GM12865 (cell line): Measurements from ENCODE around the gene CRACR2B.

Experiments
- DNase-seq: peaks from one replicate; pipeline ENCODE4 v3.0.0; 2010; ENCODE audit warnings: low read depth
- H3K4me3 ChIP-seq: 2 replicates; pipeline ENCODE4 v1.5.1; 2011; ENCODE audit warnings: mild to moderate bottlenecking, low read depth, low read length, control low read depth
- TF ChIP-seq, protein P1 (sequence below): IDR thresholded peaks from 2 replicates; pipeline ENCODE4 v1.5.1; 2011; ENCODE audit warnings: low read length, control low read depth, low read depth, inconsistent platforms; ENCODE audit not compliant: insufficient read depth; ENCODE audit errors: missing control alignments

CRACR2B gene

DNA sequence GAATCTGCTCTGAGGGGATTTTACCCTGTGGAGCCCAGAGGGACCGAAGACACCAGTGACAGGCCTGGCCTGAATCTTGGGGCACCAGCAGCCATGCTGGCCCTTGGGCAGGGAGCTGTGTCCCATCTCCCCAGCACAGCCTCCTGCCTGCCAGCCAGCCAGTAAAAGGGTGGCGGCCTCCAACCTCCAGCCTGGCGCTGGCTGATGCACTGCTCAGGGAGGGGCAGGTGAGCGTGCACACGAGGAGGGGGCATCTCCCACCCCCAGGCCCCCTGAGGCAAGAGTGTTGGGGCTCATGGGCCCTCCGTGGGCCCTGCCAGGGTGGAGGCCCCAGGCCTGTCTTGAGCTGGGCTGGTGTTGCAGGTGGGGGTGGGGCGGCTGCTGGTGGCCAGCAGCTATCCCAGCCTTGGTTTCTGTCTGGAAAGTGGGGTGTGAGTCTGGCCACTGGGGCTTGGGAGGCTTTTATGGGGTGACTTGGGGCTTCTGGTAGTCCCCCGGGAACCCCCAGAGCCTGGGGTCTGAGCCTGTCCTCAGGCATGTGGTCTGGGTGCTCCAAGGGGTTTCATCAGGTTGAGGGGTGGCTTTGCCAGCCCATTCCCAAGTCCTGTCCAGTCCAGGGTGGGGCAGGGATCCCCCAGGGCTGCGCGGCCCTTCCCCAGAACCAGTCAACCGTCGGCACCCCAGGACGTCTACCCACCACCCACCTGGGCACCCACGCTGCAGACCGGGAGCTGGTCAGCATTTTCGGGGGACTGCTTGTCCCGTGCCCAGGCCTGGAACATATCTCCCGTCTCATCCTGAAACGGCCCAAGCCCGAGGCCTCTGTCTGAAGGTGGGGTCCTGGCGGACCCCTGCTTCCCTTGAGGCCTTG, 32.8 kb downstream of the CRACR2B start:
- no peak overlapping the region for H3K4me3 ChIP-seq
- TF ChIP-seq, protein P1, sequence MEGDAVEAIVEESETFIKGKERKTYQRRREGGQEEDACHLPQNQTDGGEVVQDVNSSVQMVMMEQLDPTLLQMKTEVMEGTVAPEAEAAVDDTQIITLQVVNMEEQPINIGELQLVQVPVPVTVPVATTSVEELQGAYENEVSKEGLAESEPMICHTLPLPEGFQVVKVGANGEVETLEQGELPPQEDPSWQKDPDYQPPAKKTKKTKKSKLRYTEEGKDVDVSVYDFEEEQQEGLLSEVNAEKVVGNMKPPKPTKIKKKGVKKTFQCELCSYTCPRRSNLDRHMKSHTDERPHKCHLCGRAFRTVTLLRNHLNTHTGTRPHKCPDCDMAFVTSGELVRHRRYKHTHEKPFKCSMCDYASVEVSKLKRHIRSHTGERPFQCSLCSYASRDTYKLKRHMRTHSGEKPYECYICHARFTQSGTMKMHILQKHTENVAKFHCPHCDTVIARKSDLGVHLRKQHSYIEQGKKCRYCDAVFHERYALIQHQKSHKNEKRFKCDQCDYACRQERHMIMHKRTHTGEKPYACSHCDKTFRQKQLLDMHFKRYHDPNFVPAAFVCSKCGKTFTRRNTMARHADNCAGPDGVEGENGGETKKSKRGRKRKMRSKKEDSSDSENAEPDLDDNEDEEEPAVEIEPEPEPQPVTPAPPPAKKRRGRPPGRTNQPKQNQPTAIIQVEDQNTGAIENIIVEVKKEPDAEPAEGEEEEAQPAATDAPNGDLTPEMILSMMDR = no peak
- DNase-seq = no peak

DNA sequence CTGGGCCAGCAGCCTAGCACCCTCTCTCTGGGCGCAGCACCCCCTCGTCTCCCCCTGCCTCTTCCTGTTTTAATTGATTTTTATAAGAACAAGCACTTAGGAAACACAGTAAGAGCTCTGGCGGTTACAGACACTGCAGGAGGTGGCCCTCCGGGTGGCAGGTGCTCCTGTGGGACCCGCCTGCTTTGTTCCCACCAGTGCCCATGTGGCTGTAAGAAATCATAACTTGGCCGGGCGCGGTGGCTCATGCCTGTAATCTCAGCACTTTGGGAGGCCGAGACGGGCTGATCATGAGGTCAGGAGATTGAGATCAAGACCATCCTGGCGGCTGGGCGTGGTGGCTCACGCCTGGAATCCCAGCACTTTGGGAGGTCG, 33.4 kb downstream of the CRACR2B start:
- no peak for DNase-seq
- TF ChIP-seq, protein P1 = no peak
- no peak overlapping the region for H3K4me3 ChIP-seq

DNA sequence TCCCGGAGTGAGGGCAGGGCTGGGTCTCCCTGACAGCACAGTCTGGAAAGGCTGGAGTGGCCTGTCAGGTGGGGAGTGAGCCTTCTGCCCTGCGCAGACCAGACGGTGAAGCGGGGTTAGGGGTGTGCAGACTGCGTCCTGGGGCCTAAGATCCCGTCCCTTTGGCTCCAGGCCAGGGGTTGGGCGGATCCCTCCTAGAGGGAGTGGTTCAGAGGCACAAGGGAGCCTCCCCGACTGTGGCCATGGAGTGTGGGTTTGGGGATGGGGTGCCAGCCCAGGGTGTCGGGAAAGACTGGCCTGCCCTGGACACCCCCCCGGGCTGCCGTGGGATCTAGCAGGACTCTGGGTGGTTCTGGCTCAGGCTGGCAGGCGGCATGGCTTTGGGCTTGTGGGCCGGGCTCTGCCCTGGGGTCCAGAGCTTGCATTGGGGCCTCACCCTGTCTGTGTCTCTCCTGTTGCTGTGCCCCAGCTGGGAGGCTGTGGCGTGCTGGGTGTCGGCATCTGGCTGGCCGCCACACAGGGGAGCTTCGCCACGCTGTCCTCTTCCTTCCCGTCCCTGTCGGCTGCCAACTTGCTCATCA, 34.5 kb downstream of the CRACR2B start:
- TF ChIP-seq, protein P1 = no peak
- no peak overlapping the region for H3K4me3 ChIP-seq
- no peak for DNase-seq

DNA sequence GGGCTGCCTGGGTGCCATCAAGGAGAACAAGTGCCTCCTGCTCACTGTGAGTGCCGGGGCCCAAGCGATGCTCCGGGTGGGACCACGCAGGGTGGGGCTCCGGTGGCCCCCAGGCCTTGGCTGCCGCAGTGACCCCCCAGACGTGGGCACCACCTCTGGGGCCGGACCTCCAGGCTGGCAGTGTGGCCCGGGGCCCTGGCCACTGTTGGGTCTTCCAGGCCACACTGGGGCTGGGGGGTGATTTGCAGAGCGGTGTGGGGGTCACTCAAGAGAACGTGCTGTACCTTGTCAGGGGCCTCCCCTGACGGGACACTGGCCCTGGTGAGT, 34.9 kb downstream of the CRACR2B start:
- no peak overlapping the region for H3K4me3 ChIP-seq
- TF ChIP-seq, protein P1 = no peak
- DNase-seq = no peak

DNA sequence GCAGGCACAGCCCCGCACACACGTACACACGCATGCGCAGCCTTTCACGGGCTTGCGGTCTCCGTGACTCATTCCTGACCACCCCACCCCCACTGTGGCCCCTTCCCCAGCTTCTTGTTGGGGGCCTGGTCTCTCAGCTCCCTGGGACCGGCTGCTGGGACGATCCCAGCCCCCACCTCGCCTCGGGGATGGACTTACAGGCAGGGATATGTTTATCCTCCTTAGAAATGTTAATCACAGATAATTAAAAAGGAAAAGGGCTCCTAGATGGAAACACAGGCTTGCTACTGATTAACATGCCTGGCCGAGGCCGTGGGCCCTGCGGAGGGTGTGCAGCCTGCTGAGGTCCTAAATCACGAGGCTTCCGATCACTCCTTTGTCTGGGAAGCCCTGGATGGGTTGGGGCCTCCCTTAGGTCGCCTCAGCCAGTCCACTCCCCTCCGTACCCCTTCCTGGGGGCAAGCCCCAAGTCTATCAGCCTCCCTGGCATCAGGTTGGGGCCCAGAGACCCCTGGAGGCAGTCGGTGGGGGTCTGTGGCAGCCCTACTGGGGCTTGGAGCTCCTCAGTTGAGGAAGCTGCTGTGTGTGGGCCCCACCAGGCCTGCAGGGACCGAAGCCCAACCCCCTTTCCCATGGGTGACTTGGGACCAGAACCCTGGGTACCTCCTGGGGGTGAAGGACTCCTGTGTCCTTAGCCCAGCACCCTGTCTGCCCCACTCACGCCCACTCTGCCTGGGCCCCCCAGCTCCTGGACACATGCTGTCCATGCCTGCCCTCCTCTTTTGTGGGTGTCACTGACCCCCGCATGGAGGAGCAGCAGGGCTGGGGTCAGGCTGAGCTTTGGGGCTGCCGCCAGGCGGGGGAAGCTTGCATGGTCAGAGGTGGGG, 35.5 kb downstream of the CRACR2B start:
- no peak for DNase-seq
- no peak overlapping the region for H3K4me3 ChIP-seq
- TF ChIP-seq, protein P1 = no peak

DNA sequence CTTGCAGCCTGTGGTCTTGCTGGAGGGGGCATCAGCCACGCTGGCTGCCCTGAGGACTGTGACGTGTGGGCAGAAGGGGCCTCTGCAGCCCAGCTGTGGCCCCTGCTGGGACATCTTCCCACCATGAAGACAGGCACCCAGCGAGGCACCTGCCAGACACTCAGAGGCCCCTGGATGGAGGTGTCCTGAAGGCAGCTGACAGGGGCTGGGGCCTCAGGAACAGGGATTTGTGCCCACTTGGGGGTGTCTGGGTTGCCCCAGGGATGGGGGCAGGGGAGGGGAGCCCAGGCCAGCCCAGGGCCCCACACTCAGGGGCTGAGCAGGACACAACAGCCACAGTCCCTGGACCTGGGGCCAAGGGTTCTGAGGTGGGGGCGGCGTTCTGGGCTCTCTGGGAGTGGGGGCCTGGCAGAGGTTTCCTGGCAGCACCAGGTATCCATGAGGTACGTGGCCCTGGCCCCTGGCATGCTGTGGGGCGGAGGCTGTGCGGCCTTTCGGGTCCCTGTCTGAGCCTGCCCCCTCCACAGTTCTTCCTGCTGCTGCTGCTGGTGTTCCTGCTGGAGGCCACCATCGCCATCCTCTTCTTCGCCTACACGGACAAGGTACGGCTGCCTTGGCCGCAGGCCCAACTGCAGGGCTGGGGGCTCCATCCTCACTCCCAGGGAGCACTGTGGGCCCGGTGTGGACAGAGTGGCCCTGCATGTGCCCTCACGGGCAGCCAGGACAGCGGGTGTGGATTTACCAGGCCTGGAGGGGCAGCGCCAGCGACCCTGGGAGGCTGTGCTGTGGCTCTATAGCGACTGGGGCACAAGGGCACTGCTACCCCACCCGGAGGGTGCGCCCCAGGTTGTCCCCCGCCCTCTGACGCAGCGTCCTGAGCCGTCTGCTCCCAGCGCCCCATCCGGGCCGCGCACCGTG, 36.5 kb downstream of the CRACR2B start:
- no peak for DNase-seq
- TF ChIP-seq, protein P1 = no peak
- H3K4me3 ChIP-seq = no peak overlapping the region
